ENCODE data around the gene ZNF277.

Gene ZNF277

DNA sequence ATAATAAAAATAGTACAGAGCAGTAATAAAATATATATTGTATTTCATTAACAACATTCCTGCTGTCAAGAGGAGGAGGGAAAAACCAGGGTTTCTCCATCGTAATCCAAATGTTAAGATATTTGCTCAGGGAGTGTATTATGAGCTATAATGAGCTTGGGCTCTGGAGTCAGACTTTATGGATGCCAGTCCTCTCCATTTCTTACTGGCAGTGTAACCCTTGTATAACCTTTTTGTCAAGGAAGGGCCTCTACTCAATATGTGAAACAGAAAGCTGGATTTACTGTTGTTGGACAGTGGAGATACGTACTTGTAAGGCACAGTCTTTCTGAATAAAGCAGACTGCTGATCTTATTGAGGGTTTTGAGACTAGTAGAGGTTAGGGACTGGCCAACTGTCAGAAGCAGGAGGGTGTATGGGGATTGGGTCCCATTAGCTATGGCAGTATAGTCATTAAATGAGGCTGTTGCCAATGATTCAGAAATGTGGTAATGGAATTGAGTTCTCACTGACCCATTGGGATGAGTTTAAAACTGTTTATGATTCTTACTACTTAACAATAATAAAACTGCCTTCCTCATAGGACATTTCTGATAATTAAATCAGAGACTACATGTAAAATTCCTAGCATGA is 56.5 kb downstream of the ZNF277 start:
- no peaks in the 10 kb centered on the region for H3K9me3 ChIP-seq (ENCODE audit: control insufficient read depth, insufficient read depth, low read length)
- no peaks in the 10 kb centered on the region for H3K36me3 ChIP-seq (ENCODE audit: control insufficient read depth, insufficient read depth, low read length)
- H3K27me3 ChIP-seq (ENCODE audit: control insufficient read depth, insufficient read depth, low read length) = no peaks in the 10 kb centered on the region
- peaks cover 22% of the 10 kb centered on the region for H3K4me1 ChIP-seq (ENCODE audit: control insufficient read depth, insufficient read depth, low read length)
- no peak overlapping the region for H3K9ac ChIP-seq (ENCODE audit: low read depth, low read length)
- H3K4me3 ChIP-seq (ENCODE audit: low read depth, low read length) = no peak overlapping the region

- H3K9me3 ChIP-seq (ENCODE audit: control insufficient read depth, insufficient read depth, low read length) = no peaks in the 10 kb centered on the region
- peaks cover 22% of the 10 kb centered on the region for H3K4me1 ChIP-seq (ENCODE audit: control insufficient read depth, insufficient read depth, low read length)
- no peaks in the 10 kb centered on the region for H3K27me3 ChIP-seq (ENCODE audit: control insufficient read depth, insufficient read depth, low read length)
- H3K36me3 ChIP-seq (ENCODE audit: control insufficient read depth, insufficient read depth, low read length) = no peaks in the 10 kb centered on the region
- H3K9ac ChIP-seq (ENCODE audit: low read depth, low read length) = no peak overlapping the region
- H3K4me3 ChIP-seq (ENCODE audit: low read depth, low read length) = no peak overlapping the region
Observed at GRCh38 chr7:112263519-112263918, 57.0 kb downstream of the ZNF277 start.

GRCh38 chr7:112266141-112266540 is 59.6 kb downstream of the ZNF277 start:
- no peaks in the 10 kb centered on the region for H3K9me3 ChIP-seq (ENCODE audit: control insufficient read depth, insufficient read depth, low read length)
- no peak overlapping the region for H3K4me3 ChIP-seq (ENCODE audit: low read depth, low read length)
- H3K4me1 ChIP-seq (ENCODE audit: control insufficient read depth, insufficient read depth, low read length) = peaks cover 18% of the 10 kb centered on the region
- H3K9ac ChIP-seq (ENCODE audit: low read depth, low read length) = no peak overlapping the region
- H3K27me3 ChIP-seq (ENCODE audit: control insufficient read depth, insufficient read depth, low read length) = no peaks in the 10 kb centered on the region
- H3K36me3 ChIP-seq (ENCODE audit: control insufficient read depth, insufficient read depth, low read length) = no peaks in the 10 kb centered on the region

DNA sequence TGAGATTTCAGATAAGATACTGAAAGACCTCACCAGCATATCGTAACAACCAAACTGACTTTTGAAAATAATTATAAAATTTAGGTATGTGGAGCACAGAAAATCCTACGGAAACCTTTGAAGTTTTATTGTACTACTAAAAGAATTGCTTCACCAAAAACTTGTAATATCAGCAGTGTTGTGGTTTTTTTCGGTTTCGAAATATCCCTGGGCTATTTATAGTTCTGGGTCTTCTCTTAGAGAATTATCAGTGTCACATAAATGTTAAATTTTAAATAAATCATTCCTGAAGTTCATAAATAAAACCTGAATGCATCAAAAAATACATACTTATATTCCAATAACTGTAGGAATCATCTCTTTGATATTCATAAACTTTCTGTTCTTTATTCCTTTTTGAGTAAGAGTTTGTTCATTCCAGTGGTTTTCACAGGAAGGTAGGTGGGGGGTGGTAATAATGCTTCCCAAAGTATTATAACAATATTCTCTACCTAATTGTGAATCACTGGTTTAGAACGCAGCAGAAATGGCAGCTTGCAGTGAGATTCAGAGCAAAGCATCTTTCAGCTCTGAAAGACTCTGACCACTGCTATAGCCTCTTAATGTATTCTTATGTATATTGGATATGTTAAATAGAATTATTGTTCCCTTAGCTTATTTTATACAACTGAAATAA is 60.2 kb downstream of the ZNF277 start:
- Histone ChIP-seq H3K36me3 (ENCODE audit: control insufficient read depth, insufficient read depth, low read length) (no peaks in the 10 kb centered on the region), H3K9ac (ENCODE audit: low read depth, low read length) (no peak overlapping the region), H3K4me3 (ENCODE audit: low read depth, low read length) (no peak overlapping the region)

DNA sequence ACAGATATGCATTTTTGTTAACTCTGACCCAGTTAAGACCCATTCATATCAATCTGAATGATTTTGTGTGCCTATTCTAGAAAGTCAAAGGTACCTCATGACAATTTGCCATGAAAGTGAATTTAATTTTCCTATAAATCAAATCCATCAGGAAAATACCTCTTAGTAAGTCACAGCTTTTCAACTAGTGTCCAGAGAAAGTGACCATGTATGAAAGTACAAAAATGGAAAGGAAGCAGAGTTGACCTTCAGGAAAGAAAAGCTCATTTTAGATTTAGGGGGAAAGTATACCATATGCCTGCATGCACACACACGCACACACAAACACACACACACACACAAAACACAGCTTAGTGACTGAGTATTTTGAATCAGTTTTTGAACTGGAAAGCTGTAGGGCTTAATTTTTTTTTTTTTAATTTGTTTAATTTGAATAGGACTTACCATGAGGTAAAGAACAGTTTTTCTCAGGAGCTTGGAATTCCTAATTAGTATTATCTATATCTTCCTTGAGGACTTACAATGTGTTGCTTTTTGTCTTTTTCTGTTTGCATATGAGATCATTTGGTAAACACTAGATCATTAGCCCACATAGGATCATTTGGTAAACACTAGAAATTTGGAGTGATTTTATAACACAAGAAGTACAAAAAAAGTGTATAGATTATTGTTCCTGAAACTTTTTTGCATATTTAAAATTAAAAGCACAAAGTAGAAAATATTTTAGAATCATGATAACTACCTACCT is 61.6 kb downstream of the ZNF277 start:
- Histone ChIP-seq H3K36me3 (ENCODE audit: control insufficient read depth, insufficient read depth, low read length) (no peaks in the 10 kb centered on the region), H3K9ac (ENCODE audit: low read depth, low read length) (no peak overlapping the region), H3K9me3 (ENCODE audit: control insufficient read depth, insufficient read depth, low read length) (no peaks in the 10 kb centered on the region), H3K27me3 (ENCODE audit: control insufficient read depth, insufficient read depth, low read length) (no peaks in the 10 kb centered on the region), H3K4me1 (ENCODE audit: control insufficient read depth, insufficient read depth, low read length) (peaks cover 11% of the 10 kb centered on the region), H3K4me3 (ENCODE audit: low read depth, low read length) (no peak overlapping the region)

More for the DNA sequence above, 60.2 kb downstream of the ZNF277 start:
- Histone ChIP-seq H3K9me3 (ENCODE audit: control insufficient read depth, insufficient read depth, low read length) (no peaks in the 10 kb centered on the region), H3K27me3 (ENCODE audit: control insufficient read depth, insufficient read depth, low read length) (no peaks in the 10 kb centered on the region), H3K4me1 (ENCODE audit: control insufficient read depth, insufficient read depth, low read length) (peaks cover 17% of the 10 kb centered on the region)

- Histone ChIP-seq H3K9ac (ENCODE audit: low read depth, low read length) (no peak overlapping the region), H3K9me3 (ENCODE audit: control insufficient read depth, insufficient read depth, low read length) (no peaks in the 10 kb centered on the region)
Observed at GRCh38 chr7:112271162-112271561, 64.7 kb downstream of the ZNF277 start.

GRCh38 chr7:112272921-112273561 is 66.5 kb downstream of the ZNF277 start:
- H3K27me3 ChIP-seq (ENCODE audit: control insufficient read depth, insufficient read depth, low read length) = no peaks in the 10 kb centered on the region
- H3K36me3 ChIP-seq (ENCODE audit: control insufficient read depth, insufficient read depth, low read length) = no peaks in the 10 kb centered on the region
- H3K4me3 ChIP-seq (ENCODE audit: low read depth, low read length) = no peak overlapping the region
- no peak overlapping the region for H3K9ac ChIP-seq (ENCODE audit: low read depth, low read length)
- no peaks in the 10 kb centered on the region for H3K9me3 ChIP-seq (ENCODE audit: control insufficient read depth, insufficient read depth, low read length)
- peaks cover 3% of the 10 kb centered on the region for H3K4me1 ChIP-seq (ENCODE audit: control insufficient read depth, insufficient read depth, low read length)

More at GRCh38 chr7:112271162-112271561, 64.7 kb downstream of the ZNF277 start:
- H3K4me1 ChIP-seq (ENCODE audit: control insufficient read depth, insufficient read depth, low read length) = peaks cover 3% of the 10 kb centered on the region
- no peaks in the 10 kb centered on the region for H3K36me3 ChIP-seq (ENCODE audit: control insufficient read depth, insufficient read depth, low read length)
- no peaks in the 10 kb centered on the region for H3K27me3 ChIP-seq (ENCODE audit: control insufficient read depth, insufficient read depth, low read length)
- H3K4me3 ChIP-seq (ENCODE audit: low read depth, low read length) = no peak overlapping the region

GRCh38 chr7:112279042-112279441 is 72.5 kb downstream of the ZNF277 start:
- Histone ChIP-seq H3K36me3 (ENCODE audit: control insufficient read depth, insufficient read depth, low read length) (no peaks in the 10 kb centered on the region), H3K4me3 (ENCODE audit: low read depth, low read length) (no peak overlapping the region), H3K9me3 (ENCODE audit: control insufficient read depth, insufficient read depth, low read length) (no peaks in the 10 kb centered on the region), H3K27me3 (ENCODE audit: control insufficient read depth, insufficient read depth, low read length) (no peaks in the 10 kb centered on the region), H3K9ac (ENCODE audit: low read depth, low read length) (no peak overlapping the region), H3K4me1 (ENCODE audit: control insufficient read depth, insufficient read depth, low read length) (no peaks in the 10 kb centered on the region)

DNA sequence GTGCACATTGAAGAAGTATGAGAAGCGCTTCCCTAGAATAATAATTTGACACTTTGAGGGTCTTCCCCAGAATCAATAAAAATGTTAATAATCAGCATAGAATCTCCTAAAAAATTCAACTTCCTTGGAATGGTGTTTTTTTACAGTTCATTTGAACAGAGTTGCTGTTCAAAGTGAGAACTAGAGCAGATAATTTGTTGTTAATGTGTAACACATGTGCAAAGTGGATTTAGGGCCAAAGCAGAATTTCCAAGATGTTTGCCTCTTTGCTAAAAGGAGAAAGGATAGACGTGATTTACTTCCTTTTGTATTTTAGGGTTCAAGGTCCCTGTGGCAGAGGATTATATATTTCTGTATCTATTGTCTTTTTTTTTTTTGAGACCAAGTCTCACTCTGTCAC is 73.8 kb downstream of the ZNF277 start:
- no peak overlapping the region for H3K4me3 ChIP-seq (ENCODE audit: low read depth, low read length)
- no peaks in the 10 kb centered on the region for H3K9me3 ChIP-seq (ENCODE audit: control insufficient read depth, insufficient read depth, low read length)
- no peaks in the 10 kb centered on the region for H3K36me3 ChIP-seq (ENCODE audit: control insufficient read depth, insufficient read depth, low read length)
- H3K9ac ChIP-seq (ENCODE audit: low read depth, low read length) = no peak overlapping the region
- H3K4me1 ChIP-seq (ENCODE audit: control insufficient read depth, insufficient read depth, low read length) = no peaks in the 10 kb centered on the region
- no peaks in the 10 kb centered on the region for H3K27me3 ChIP-seq (ENCODE audit: control insufficient read depth, insufficient read depth, low read length)

- Histone ChIP-seq H3K9ac (ENCODE audit: low read depth, low read length) (peak overlapping the region; percentile 8), H3K9me3 (ENCODE audit: control insufficient read depth, insufficient read depth, low read length) (no peaks in the 10 kb centered on the region), H3K4me1 (ENCODE audit: control insufficient read depth, insufficient read depth, low read length) (peaks cover 2% of the 10 kb centered on the region), H3K27me3 (ENCODE audit: control insufficient read depth, insufficient read depth, low read length) (no peaks in the 10 kb centered on the region), H3K4me3 (ENCODE audit: low read depth, low read length) (no peak overlapping the region), H3K36me3 (ENCODE audit: control insufficient read depth, insufficient read depth, low read length) (no peaks in the 10 kb centered on the region)
Observed at GRCh38 chr7:112282476-112283188, 76.1 kb downstream of the ZNF277 start.

- no peak overlapping the region for H3K9ac ChIP-seq (ENCODE audit: low read depth, low read length)
- peaks cover 2% of the 10 kb centered on the region for H3K4me1 ChIP-seq (ENCODE audit: control insufficient read depth, insufficient read depth, low read length)
- H3K36me3 ChIP-seq (ENCODE audit: control insufficient read depth, insufficient read depth, low read length) = no peaks in the 10 kb centered on the region
- no peaks in the 10 kb centered on the region for H3K9me3 ChIP-seq (ENCODE audit: control insufficient read depth, insufficient read depth, low read length)
- H3K4me3 ChIP-seq (ENCODE audit: low read depth, low read length) = no peak overlapping the region
- H3K27me3 ChIP-seq (ENCODE audit: control insufficient read depth, insufficient read depth, low read length) = no peaks in the 10 kb centered on the region
Observed at GRCh38 chr7:112283382-112283910, 77.0 kb downstream of the ZNF277 start.

Data from iPS-15b (cell line).